ENCODE results near the gene AMPD2.

Gene AMPD2

DNA sequence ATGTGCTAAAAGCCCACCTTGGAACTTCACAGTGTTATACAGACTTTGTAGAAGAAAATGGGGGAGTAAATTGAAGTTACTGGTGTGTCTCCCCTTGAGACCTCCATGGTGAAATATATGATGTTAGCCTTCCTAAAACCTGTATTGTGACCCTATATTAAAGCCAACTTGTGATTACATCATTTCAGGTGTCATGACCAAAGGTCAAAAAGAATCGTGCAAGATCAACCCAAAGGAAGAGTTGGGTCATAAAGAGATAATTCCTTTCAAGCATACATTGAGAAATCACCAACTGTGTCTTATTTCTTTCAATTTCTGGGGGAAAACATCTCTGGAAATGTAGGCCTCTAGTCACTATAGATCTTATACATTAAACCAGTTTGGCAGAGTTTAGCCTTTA is 34.9 kb upstream of the AMPD2 start:
- H3K4me3 ChIP-seq (ENCODE audit: low read depth, low read length): no peak overlapping the region
- DNase-seq: no peak
- no peaks in the 10 kb centered on the region for H3K4me1 ChIP-seq
- H3K27me3 ChIP-seq: no peaks in the 10 kb centered on the region
- peaks cover 71% of the 10 kb centered on the region for H3K36me3 ChIP-seq
- H3K9me3 ChIP-seq: no peaks in the 10 kb centered on the region
- TF ChIP-seq, protein P1, sequence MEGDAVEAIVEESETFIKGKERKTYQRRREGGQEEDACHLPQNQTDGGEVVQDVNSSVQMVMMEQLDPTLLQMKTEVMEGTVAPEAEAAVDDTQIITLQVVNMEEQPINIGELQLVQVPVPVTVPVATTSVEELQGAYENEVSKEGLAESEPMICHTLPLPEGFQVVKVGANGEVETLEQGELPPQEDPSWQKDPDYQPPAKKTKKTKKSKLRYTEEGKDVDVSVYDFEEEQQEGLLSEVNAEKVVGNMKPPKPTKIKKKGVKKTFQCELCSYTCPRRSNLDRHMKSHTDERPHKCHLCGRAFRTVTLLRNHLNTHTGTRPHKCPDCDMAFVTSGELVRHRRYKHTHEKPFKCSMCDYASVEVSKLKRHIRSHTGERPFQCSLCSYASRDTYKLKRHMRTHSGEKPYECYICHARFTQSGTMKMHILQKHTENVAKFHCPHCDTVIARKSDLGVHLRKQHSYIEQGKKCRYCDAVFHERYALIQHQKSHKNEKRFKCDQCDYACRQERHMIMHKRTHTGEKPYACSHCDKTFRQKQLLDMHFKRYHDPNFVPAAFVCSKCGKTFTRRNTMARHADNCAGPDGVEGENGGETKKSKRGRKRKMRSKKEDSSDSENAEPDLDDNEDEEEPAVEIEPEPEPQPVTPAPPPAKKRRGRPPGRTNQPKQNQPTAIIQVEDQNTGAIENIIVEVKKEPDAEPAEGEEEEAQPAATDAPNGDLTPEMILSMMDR (IDR thresholded peaks at IDR 0.05; ENCODE audit: low read depth, low read length): no peak

DNA sequence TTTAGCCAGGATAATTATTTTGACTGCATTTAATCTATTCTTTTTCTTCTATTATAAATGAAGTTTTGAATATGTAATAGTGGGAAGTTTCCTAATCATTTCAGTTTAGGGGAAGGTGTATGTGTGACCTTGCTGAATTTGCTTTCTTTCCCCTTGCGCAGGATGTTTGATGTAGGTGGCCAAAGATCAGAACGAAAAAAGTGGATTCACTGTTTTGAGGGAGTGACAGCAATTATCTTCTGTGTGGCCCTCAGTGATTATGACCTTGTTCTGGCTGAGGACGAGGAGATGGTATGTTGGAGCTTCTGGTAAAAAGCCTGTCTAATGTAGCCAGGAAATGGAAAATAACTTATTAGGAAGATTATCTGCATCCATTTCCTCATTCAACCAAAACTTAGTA is 33.6 kb upstream of the AMPD2 start:
- DNase-seq: no peak
- Histone ChIP-seq H3K4me1 (no peaks in the 10 kb centered on the region), H3K27me3 (no peaks in the 10 kb centered on the region), H3K9me3 (no peaks in the 10 kb centered on the region), H3K36me3 (peaks cover 67% of the 10 kb centered on the region), H3K4me3 (ENCODE audit: low read depth, low read length) (no peak overlapping the region)
- TF ChIP-seq, protein P1 (IDR thresholded peaks at IDR 0.05; ENCODE audit: low read depth, low read length): no peak

DNA sequence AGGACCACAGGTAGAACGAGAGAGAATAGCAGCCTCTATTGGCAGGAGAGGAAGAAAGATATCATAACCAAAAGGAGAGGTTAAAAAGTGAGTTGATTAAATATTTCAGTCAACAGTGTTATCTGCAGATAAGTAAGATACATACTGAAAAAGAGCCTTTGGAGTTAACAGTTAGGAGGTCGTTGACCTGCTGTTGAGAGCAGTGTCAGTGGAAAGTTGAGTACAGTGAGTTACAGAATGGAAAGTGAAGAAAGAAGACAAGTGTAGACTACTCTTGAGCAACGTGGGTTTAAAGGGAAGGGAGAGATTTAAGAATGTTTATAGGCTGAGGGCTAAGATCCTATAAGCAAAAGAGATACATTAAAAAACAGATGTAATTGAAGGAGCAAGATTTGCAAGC is 30.5 kb upstream of the AMPD2 start:
- Histone ChIP-seq H3K4me1 (peaks cover 7% of the 10 kb centered on the region; the same call in 1 of the 2 replicates), H3K36me3 (peaks cover 70% of the 10 kb centered on the region), H3K27me3 (no peaks in the 10 kb centered on the region), H3K9me3 (no peaks in the 10 kb centered on the region), H3K4me3 (ENCODE audit: low read depth, low read length) (no peak overlapping the region)
- TF ChIP-seq, protein P1 (IDR thresholded peaks at IDR 0.05; ENCODE audit: low read depth, low read length): no peak
- DNase-seq: no peak

DNA sequence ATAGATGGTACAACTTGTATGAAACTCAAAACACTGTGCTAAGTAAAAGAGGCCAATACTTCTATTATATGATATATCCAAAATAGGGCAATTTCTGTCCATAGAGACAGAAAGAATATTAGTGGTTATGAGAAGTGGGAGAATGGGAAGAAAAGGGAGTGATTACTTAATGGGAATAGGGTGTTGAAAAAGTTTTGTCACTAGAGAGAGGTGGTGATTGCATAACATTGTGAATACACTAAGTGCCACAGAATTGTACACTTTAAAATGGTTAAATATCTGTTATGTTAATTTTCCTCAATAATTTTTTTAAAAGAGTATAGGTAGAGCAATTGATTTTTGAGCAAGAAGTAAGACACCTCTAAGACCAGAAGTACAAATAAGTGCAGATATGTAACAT is 30.0 kb upstream of the AMPD2 start:
- no peak for DNase-seq
- H3K9me3 ChIP-seq: no peaks in the 10 kb centered on the region
- TF ChIP-seq, protein P1 (IDR thresholded peaks at IDR 0.05; ENCODE audit: low read depth, low read length): no peak
- H3K4me1 ChIP-seq: peaks cover 7% of the 10 kb centered on the region; the same call in 1 of the 2 replicates
- H3K36me3 ChIP-seq: peaks cover 65% of the 10 kb centered on the region
- H3K27me3 ChIP-seq: no peaks in the 10 kb centered on the region
- no peak overlapping the region for H3K4me3 ChIP-seq (ENCODE audit: low read depth, low read length)

DNA sequence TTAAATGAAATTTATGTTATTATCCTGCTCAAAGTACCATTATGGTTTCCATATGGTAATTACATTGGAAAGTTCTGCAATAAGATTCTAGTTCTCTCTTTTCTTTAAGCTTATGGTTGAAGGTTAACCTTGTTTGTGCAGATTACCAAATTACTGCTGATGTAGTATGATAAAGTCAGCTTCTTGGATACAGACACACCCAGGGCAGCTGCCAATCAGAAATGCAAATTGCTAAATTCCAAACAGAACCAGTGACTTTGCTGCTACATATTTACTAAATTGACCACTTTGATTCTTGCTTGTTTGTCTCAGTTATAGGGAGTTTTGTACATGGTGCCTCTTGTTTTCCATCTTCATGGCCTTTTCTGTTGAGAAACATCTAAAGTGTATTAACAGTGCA is 26.7 kb upstream of the AMPD2 start:
- Histone ChIP-seq H3K4me1 (peaks cover 7% of the 10 kb centered on the region; the same call in 1 of the 2 replicates), H3K9me3 (no peaks in the 10 kb centered on the region), H3K36me3 (peaks cover 50% of the 10 kb centered on the region), H3K4me3 (ENCODE audit: low read depth, low read length) (no peak overlapping the region), H3K27me3 (no peaks in the 10 kb centered on the region)
- TF ChIP-seq, protein P1 (IDR thresholded peaks at IDR 0.05; ENCODE audit: low read depth, low read length): no peak
- DNase-seq: no peak

DNA sequence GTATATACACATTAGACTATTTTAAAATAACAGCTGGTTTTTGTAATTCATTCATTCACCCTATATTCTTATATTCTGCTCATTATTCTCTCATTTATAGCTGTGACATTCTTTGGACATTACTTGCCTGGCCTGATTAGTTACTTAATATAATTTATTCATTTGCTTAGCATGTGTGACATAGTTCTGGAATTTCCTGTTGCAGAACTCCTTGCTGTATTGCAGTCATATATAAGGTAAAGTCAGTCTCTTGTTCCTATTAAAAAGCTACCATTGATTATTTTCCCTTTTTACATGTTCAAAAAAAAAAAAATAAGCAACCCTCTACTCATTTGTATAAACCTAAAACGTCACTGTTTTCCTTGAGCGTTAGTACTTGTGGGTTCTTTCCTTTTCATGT is 24.1 kb upstream of the AMPD2 start:
- Histone ChIP-seq H3K4me1 (peaks cover 7% of the 10 kb centered on the region; the same call in 1 of the 2 replicates), H3K27me3 (no peaks in the 10 kb centered on the region), H3K4me3 (ENCODE audit: low read depth, low read length) (no peak overlapping the region), H3K9me3 (no peaks in the 10 kb centered on the region), H3K36me3 (peaks cover 31% of the 10 kb centered on the region)
- no peak for DNase-seq
- TF ChIP-seq, protein P1 (IDR thresholded peaks at IDR 0.05; ENCODE audit: low read depth, low read length): no peak

Measured in BE2C (cell line).